Measurements from ENCODE around the gene DCDC1.
"Not testable (repeated sequence)": the region's sequence is repeated elsewhere in the genome, so short reads cannot be mapped to it uniquely, and the experiment has no call there.

DCDC1 gene

GRCh38 chr11:31327417-31327816 lies 42.1 kb downstream of the DCDC1 start:
- no peak for DNase-seq

- DNase-seq, result no peak
These were observed 42.9 kb downstream of the DCDC1 start for GRCh38 chr11:31326470-31327148.

GRCh38 chr11:31325160-31325559 lies 44.4 kb downstream of the DCDC1 start:
- DNase-seq, result no peak

- DNase-seq, result no peak
These were observed 46.4 kb downstream of the DCDC1 start for GRCh38 chr11:31323145-31323544.

- DNase-seq, result not testable (repeated sequence)
These were observed 48.0 kb downstream of the DCDC1 start for GRCh38 chr11:31321494-31321893.

GRCh38 chr11:31303644-31304180 lies 65.8 kb downstream of the DCDC1 start:
- no peak for DNase-seq

- no peak for DNase-seq
These were observed 67.7 kb downstream of the DCDC1 start for GRCh38 chr11:31301549-31302510.

GRCh38 chr11:31295308-31295707 lies 74.2 kb downstream of the DCDC1 start:
- no peak for DNase-seq

- DNase-seq, result not testable (repeated sequence)
These were observed 96.0 kb downstream of the DCDC1 start for GRCh38 chr11:31273527-31273926.

GRCh38 chr11:31267720-31268119 lies 101.8 kb downstream of the DCDC1 start:
- no peak for DNase-seq

GRCh38 chr11:31264834-31265233 lies 104.7 kb downstream of the DCDC1 start:
- no peak for DNase-seq

- DNase-seq, result no peak
These were observed 106.8 kb downstream of the DCDC1 start for GRCh38 chr11:31262761-31263160.

GRCh38 chr11:31259797-31260196 lies 109.7 kb downstream of the DCDC1 start:
- no peak for DNase-seq

- no peak for DNase-seq
These were observed 115.1 kb downstream of the DCDC1 start for GRCh38 chr11:31254415-31254814.

- no peak for DNase-seq
These were observed 120.8 kb downstream of the DCDC1 start for GRCh38 chr11:31248768-31249167.

GRCh38 chr11:31247321-31247720 lies 122.2 kb downstream of the DCDC1 start:
- DNase-seq, result no peak

- no peak for DNase-seq
These were observed 122.9 kb downstream of the DCDC1 start for GRCh38 chr11:31246451-31247165.

- no peak for DNase-seq
These were observed 125.8 kb downstream of the DCDC1 start for GRCh38 chr11:31243706-31244105.

GRCh38 chr11:31240340-31240904 lies 129.1 kb downstream of the DCDC1 start:
- DNase-seq, result peak; percentile 47

GRCh38 chr11:31237819-31238760 lies 131.4 kb downstream of the DCDC1 start:
- DNase-seq, result no peak

GRCh38 chr11:31236143-31236542 lies 133.4 kb downstream of the DCDC1 start:
- DNase-seq, result peak; percentile 21

- peak; percentile 2 for DNase-seq
These were observed 136.1 kb downstream of the DCDC1 start for GRCh38 chr11:31233425-31233824.

Data from NCI-H1105 (cell line).